Colonic mucosa (tissue), 4 donors: ENCODE data around the gene C20orf202. TPM values are rescaled to one million over a fixed set of nuclear protein-coding genes. Genes with fewer than 3 reads are reported as not detected.

Experiments used
- DNase-seq: peaks from one replicate; pipeline ENCODE4 v3.0.0-alpha.2; 2020
- H3K27ac ChIP-seq: fragments of 200-600 bp; one replicate; pipeline ENCODE4 v1.8.0; 2021
- H3K27me3 ChIP-seq: fragments of 200-600 bp; one replicate; pipeline ENCODE4 v1.8.0; 2021
- H3K36me3 ChIP-seq: fragments of 200-600 bp; one replicate; pipeline ENCODE4 v1.8.0; 2021
- H3K4me1 ChIP-seq: fragments of 200-600 bp; one replicate; pipeline ENCODE4 v1.8.0; 2021; ENCODE audit warnings: mild to moderate bottlenecking
- H3K4me3 ChIP-seq: fragments of 200-600 bp; one replicate; pipeline ENCODE4 v1.8.0; 2021
- H3K9ac ChIP-seq, 2 donors: one replicate each; pipeline ENCODE4 v1.7.0; 2013; ENCODE audit warnings: control low read depth in 2 of 2, low read depth in 2 of 2, low read length in 2 of 2
- H3K9me3 ChIP-seq: fragments of 200-600 bp; one replicate; pipeline ENCODE4 v1.8.0; 2021
- CTCF ChIP-seq: fragments of 200-600 bp; IDR thresholded peaks from one replicate; pipeline ENCODE4 v1.8.0; 2022; ENCODE audit warnings: antibody characterized with exemption, mild to moderate bottlenecking
- intact Hi-C: fragments of 100-400 bp; cut with DNase I; formaldehyde crosslinking; loops from one replicate; pipeline ENCODE4 v1.14.1; 2022
- total RNA-seq, 2 donors: library from RNA; stranded (reverse); fragmentation: NEBNext Ultra II Directional in 1 of 2; extraction: Animal tissue kit (Norgen Biotek cat#: 25700) in 1 of 2; gene quantifications; one replicate each; pipeline ENCODE4 v1.2.1, GENCODE V29; 2021
- donor health status: healthy.
- donor health status: DM: no; HTN: no; CAD: no.
- donor health status: DM: no; HTN: no; CAD: no.

The C20orf202 gene
- total RNA-seq, 2 donors from 2014 or later: 0.19 TPM; not detected in 1

GRCh38 chr20:1166948-1167720 lies 36.1 kb upstream of the C20orf202 start:
- no peak overlapping the region for H3K9ac ChIP-seq
- H3K36me3 ChIP-seq: peaks cover 20% of the 10 kb centered on the region

DNA sequence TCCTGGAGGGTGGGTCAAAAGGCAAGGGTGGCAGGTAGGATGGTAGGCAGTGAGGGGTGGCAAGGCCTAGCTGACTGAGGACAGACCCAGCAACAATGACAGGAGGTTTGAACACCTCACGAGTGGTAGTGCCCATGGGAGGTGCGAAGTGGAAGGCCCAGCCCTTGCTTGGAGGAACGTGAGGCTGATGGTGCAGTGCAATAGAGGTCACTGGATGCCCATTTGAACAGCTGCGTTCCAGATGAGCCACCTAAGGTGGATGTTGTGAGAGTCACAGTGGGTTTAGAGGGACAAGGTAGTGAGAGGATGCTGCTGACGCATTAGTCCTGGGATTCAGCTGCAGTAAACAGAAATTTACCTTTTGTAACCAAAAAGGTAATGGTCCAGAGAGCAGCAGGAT lies 34.0 kb upstream of the C20orf202 start:
- no peaks in the 10 kb centered on the region for H3K4me1 ChIP-seq
- DNase-seq: no peak
- no peak for TF ChIP-seq CTCF
- intact Hi-C loops: no loop called here
- no peak overlapping the region for H3K4me3 ChIP-seq
- no peak overlapping the region for H3K9ac ChIP-seq
- no peaks in the 10 kb centered on the region for H3K27me3 ChIP-seq
- H3K27ac ChIP-seq: no peak overlapping the region
- H3K36me3 ChIP-seq: peaks cover 20% of the 10 kb centered on the region
- no peaks in the 10 kb centered on the region for H3K9me3 ChIP-seq

More at GRCh38 chr20:1166948-1167720, 36.1 kb upstream of the C20orf202 start:
- DNase-seq: no peak
- H3K27me3 ChIP-seq: no peaks in the 10 kb centered on the region
- no peaks in the 10 kb centered on the region for H3K9me3 ChIP-seq
- H3K4me1 ChIP-seq: no peaks in the 10 kb centered on the region
- H3K27ac ChIP-seq: no peak overlapping the region
- no peak for TF ChIP-seq CTCF
- no peak overlapping the region for H3K4me3 ChIP-seq
- intact Hi-C loops: no loop called here

DNA sequence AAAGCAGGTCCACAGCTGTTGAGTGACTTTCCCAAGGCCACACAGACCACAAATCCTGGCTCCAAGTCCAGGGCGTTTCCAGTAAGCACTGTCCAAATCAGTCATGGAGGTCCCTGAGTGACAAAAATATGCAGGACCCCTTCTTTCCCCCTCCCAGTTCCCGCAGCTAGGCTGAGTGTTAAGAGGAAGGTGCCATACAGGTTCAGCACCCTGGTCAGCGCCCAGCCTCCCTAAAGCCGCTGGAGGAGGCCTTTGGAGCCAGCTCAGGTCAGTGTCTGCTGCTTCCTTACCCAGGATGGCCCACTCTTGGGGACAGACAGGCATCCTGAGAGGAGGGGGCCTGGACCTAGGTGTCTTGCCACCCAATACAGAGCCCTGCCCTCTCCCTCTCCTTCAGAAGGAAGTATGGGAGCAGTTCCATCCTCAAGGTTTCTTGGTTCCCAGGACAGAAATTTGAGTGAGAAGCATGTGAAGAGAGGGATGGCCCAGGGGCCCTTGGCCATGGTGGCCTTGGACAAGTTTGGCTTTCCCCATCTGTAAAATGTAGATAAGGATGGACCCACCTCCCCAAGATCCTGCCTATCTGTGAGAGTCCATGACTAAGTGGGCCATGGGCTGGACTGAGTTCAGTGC lies 31.7 kb upstream of the C20orf202 start:
- Histone ChIP-seq H3K36me3 (peaks cover 11% of the 10 kb centered on the region), H3K4me3 (no peak overlapping the region), H3K9ac (no peak overlapping the region), H3K27me3 (no peaks in the 10 kb centered on the region), H3K4me1 (no peaks in the 10 kb centered on the region), H3K9me3 (no peaks in the 10 kb centered on the region), H3K27ac (no peak overlapping the region)
- no peak for DNase-seq
- intact Hi-C loops: no loop called here
- TF ChIP-seq CTCF: no peak

DNA sequence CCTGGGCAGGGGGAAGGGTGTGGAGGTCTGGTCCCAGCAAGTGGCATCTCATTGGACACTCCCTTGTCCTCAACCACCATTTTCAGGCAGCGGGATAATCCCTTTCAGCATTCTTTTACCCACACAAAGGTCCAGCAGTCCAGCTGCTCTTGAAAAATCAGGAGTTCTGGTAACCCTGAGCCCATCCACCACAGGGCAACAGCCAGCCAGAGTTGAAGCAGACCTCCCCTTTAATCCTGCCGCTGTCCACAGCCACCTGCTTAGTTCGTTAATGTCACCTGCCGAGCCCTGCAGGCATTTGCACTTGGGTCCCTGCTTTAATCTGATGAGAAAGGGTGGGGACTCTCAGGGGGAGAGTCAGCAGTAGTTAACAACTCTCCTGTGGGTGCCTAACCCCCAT lies 29.6 kb upstream of the C20orf202 start:
- intact Hi-C loops: no loop called here
- DNase-seq: no peak
- H3K9ac ChIP-seq: no peak overlapping the region
- no peak overlapping the region for H3K4me3 ChIP-seq
- H3K9me3 ChIP-seq: no peaks in the 10 kb centered on the region
- H3K27ac ChIP-seq: no peak overlapping the region
- no peaks in the 10 kb centered on the region for H3K27me3 ChIP-seq
- H3K36me3 ChIP-seq: peaks cover 11% of the 10 kb centered on the region
- H3K4me1 ChIP-seq: no peaks in the 10 kb centered on the region
- no peak for TF ChIP-seq CTCF

DNA sequence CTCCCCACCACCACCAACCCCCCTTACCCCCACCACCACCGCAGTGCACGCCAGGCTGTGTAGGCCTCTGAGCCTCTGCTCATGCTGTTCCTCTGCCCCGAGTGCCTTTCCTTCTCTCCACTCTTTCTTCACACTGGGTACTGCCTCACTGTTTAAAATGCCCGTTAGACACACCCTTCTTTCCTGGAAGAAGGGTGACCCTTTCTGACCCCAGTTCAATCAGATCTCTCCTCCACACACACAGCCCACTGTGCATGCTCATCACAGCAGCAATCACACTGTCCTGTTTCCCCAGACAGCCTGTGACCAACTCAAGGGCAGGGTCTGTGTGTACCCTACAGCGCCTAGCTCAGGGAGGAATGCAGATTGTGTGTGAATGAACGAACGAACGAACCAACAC lies 28.5 kb upstream of the C20orf202 start:
- intact Hi-C loops: no loop called here

More for the DNA sequence above, 28.5 kb upstream of the C20orf202 start:
- no peak for TF ChIP-seq CTCF
- H3K36me3 ChIP-seq: peaks cover 11% of the 10 kb centered on the region
- no peak overlapping the region for H3K9ac ChIP-seq
- no peaks in the 10 kb centered on the region for H3K27me3 ChIP-seq
- no peaks in the 10 kb centered on the region for H3K9me3 ChIP-seq
- no peaks in the 10 kb centered on the region for H3K4me1 ChIP-seq
- H3K4me3 ChIP-seq: no peak overlapping the region
- H3K27ac ChIP-seq: no peak overlapping the region
- DNase-seq: no peak
